Neural progenitor cell (in vitro differentiated cells): ENCODE data around the gene ACAP1. TPM values are rescaled to one million over a fixed set of nuclear protein-coding genes. Genes with fewer than 3 reads are reported as not detected.
A peak's percentile ranks its signal among the peaks of the same experiment; 100 is the strongest.

Source experiments
- DNase-seq: peaks from one replicate; pipeline ENCODE4 v3.0.0-alpha.2; 2016; ENCODE audit warnings: low spot score
- H2AFZ ChIP-seq: fragments of 200-600 bp; sonication (generic); replicated peaks from 2 replicates; pipeline ENCODE4 v1.6.1; 2016; ENCODE audit warnings: antibody characterized with exemption
- H3F3A ChIP-seq: fragments of 200-600 bp; sonication (generic); 2 replicates; pipeline ENCODE4 v1.6.1; 2016; ENCODE audit warnings: antibody characterized with exemption, low read depth
- H3K27ac ChIP-seq: fragments of 200-600 bp; sonication (generic); 2 replicates; pipeline ENCODE4 v1.5.1; 2016; ENCODE audit warnings: mild to moderate bottlenecking
- H3K27me3 ChIP-seq: fragments of 200-600 bp; sonication (generic); 2 replicates; pipeline ENCODE4 v1.6.1; 2016; ENCODE audit warnings: mild to moderate bottlenecking, moderate library complexity
- H3K36me3 ChIP-seq: fragments of 200-600 bp; sonication (generic); 2 replicates; pipeline ENCODE4 v1.5.1; 2016
- H3K4me1 ChIP-seq: fragments of 200-600 bp; sonication (generic); 2 replicates; pipeline ENCODE4 v1.6.1; 2016; ENCODE audit warnings: mixed run types
- H3K4me2 ChIP-seq: fragments of 200-600 bp; sonication (generic); 2 replicates; pipeline ENCODE4 v1.6.1; 2016
- H3K4me3 ChIP-seq: fragments of 200-600 bp; sonication (generic); 2 replicates; pipeline ENCODE4 v1.5.1; 2016
- H3K79me2 ChIP-seq: fragments of 200-600 bp; sonication (generic); 2 replicates; pipeline ENCODE4 v1.6.1; 2016; ENCODE audit warnings: low read depth
- H3K9ac ChIP-seq: fragments of 200-600 bp; sonication (generic); 2 replicates; pipeline ENCODE4 v1.6.1; 2016
- H3K9me3 ChIP-seq: fragments of 200-600 bp; sonication (generic); 2 replicates; pipeline ENCODE4 v1.5.1; 2016; ENCODE audit warnings: low read depth
- H4K20me1 ChIP-seq: fragments of 200-600 bp; sonication (generic); 2 replicates; pipeline ENCODE4 v1.6.1; 2016; ENCODE audit warnings: low read depth
- H3K27ac Mint-ChIP-seq: 3 replicates; pipeline ENCODE4 v1.8.0; 2021; ENCODE audit warnings: mixed read lengths
- H3K27me3 Mint-ChIP-seq: 2 replicates; pipeline ENCODE4 v1.8.0; 2022; ENCODE audit warnings: low read depth, mild to moderate bottlenecking, inconsistent platforms, moderate library complexity, mixed read lengths; ENCODE audit not compliant: insufficient read depth
- H3K36me3 Mint-ChIP-seq: 3 replicates; pipeline ENCODE4 v1.8.0; 2021; ENCODE audit warnings: mixed read lengths
- H3K4me1 Mint-ChIP-seq: 3 replicates; pipeline ENCODE4 v1.8.0; 2021; ENCODE audit warnings: mixed read lengths
- H3K4me3 Mint-ChIP-seq: 3 replicates; pipeline ENCODE4 v1.8.0; 2021; ENCODE audit warnings: mild to moderate bottlenecking, moderate library complexity, mixed read lengths
- H3K9me3 Mint-ChIP-seq: 3 replicates; pipeline ENCODE4 v1.8.0; 2020; ENCODE audit warnings: mixed read lengths
- CTCF ChIP-seq: fragments of 200-600 bp; sonication (generic); IDR thresholded peaks from 2 replicates; pipeline ENCODE4 v1.5.1; 2017; ENCODE audit warnings: antibody characterized with exemption, mild to moderate bottlenecking
- EZH2 ChIP-seq: fragments of 200-600 bp; sonication (generic); IDR thresholded peaks from 2 replicates; pipeline ENCODE4 v1.6.1; 2017; ENCODE audit warnings: antibody characterized with exemption, mild to moderate bottlenecking, moderate library complexity
- EZH2phosphoT487 ChIP-seq: fragments of 200-600 bp; sonication (generic); IDR thresholded peaks from 2 replicates; pipeline ENCODE4 v1.6.1; 2017; ENCODE audit warnings: antibody characterized with exemption
- small RNA-seq: library from RNA; depleted of rRNA; stranded (forward); fragments of <200 nt; gene quantifications from one replicate; pipeline ENCODE3, GENCODE V24; 2015
- total RNA-seq: library from RNA; depleted of rRNA; stranded (reverse); fragments of >200 nt; gene quantifications from 2 replicates; pipeline ENCODE4 v1.2.3, GENCODE V29; 2015; ENCODE audit warnings: low replicate concordance

The ACAP1 gene
- total RNA-seq, 1 donor from 2014 or later = 0.65 TPM

GRCh38 chr17:7394452-7395191 lies 58.3 kb downstream of the ACAP1 start, which contains the start of gene PLSCR3:
Gene PLSCR3, minus strand, starts transcription at chr17:7394525. Its CDS starts 415 bp downstream, at chr17:7394110.
- Histone ChIP-seq H3F3A (peaks cover 16% of the 10 kb centered on the region), H3K79me2 (no peaks in the 10 kb centered on the region), H3K9ac (no peak within 1 kb of the TSS), H3K9me3 (no peaks in the 10 kb centered on the region), H3K27ac (peak within 1 kb of the TSS; percentile 33), H3K4me2 (peak within 1 kb of the TSS; percentile 87), H3K4me1 (peaks cover 10% of the 10 kb centered on the region), H3K27me3 (peaks cover 5% of the 10 kb centered on the region), H2AFZ (peak within 1 kb of the TSS; percentile 90), H4K20me1 (peaks cover 10% of the 10 kb centered on the region), H3K4me3 (peak within 1 kb of the TSS; percentile 90), H3K36me3 (no peaks in the 10 kb centered on the region)
- peaks cover 6% of the 10 kb centered on the region for H3K36me3 Mint-ChIP-seq
- H3K27ac Mint-ChIP-seq = peak within 1 kb of the TSS; percentile 96
- peaks cover 5% of the 10 kb centered on the region for H3K27me3 Mint-ChIP-seq
- DNase-seq = peak; percentile 94
- H3K9me3 Mint-ChIP-seq = no peaks in the 10 kb centered on the region
- TF ChIP-seq CTCF (peak; percentile 59), EZH2 (no peak)
- peak within 1 kb of the TSS; percentile 94 for H3K4me3 Mint-ChIP-seq
- H3K4me1 Mint-ChIP-seq = peaks cover 10% of the 10 kb centered on the region

- Mint-ChIP-seq H3K27ac (no peak overlapping the region), H3K4me1 (peaks cover 12% of the 10 kb centered on the region), H3K9me3 (no peaks in the 10 kb centered on the region), H3K27me3 (peaks cover 9% of the 10 kb centered on the region), H3K4me3 (peak overlapping the region; percentile 48), H3K36me3 (peaks cover 4% of the 10 kb centered on the region)
- Histone ChIP-seq H3K79me2 (no peaks in the 10 kb centered on the region), H3K9me3 (no peaks in the 10 kb centered on the region), H3K27me3 (peaks cover 5% of the 10 kb centered on the region), H3K9ac (no peak overlapping the region), H3K4me1 (peaks cover 10% of the 10 kb centered on the region), H3F3A (peaks cover 20% of the 10 kb centered on the region), H4K20me1 (peaks cover 10% of the 10 kb centered on the region), H3K27ac (no peak overlapping the region), H3K4me3 (no peak overlapping the region), H2AFZ (no peak overlapping the region), H3K36me3 (no peaks in the 10 kb centered on the region), H3K4me2 (no peak overlapping the region)
- DNase-seq = no peak
- no peak for TF ChIP-seq EZH2phosphoT487
- TF ChIP-seq EZH2 = no peak
- no peak for TF ChIP-seq CTCF
These were observed 59.8 kb downstream of the ACAP1 start for GRCh38 chr17:7396147-7396546.

GRCh38 chr17:7398612-7399011 lies 62.3 kb downstream of the ACAP1 start:
- Histone ChIP-seq H3K36me3 (no peaks in the 10 kb centered on the region), H3K4me3 (no peak overlapping the region), H3K27me3 (peaks cover under 1% of the 10 kb centered on the region), H3K79me2 (peaks cover 13% of the 10 kb centered on the region), H3K4me2 (no peak overlapping the region), H3K9me3 (no peaks in the 10 kb centered on the region), H3F3A (peaks cover 36% of the 10 kb centered on the region), H4K20me1 (peaks cover 4% of the 10 kb centered on the region), H2AFZ (no peak overlapping the region), H3K27ac (no peak overlapping the region), H3K4me1 (peaks cover 13% of the 10 kb centered on the region), H3K9ac (no peak overlapping the region)
- no peak for DNase-seq
- H3K27ac Mint-ChIP-seq = no peak overlapping the region
- peaks cover 6% of the 10 kb centered on the region for H3K36me3 Mint-ChIP-seq
- peaks cover 11% of the 10 kb centered on the region for H3K27me3 Mint-ChIP-seq
- H3K4me1 Mint-ChIP-seq = peaks cover 20% of the 10 kb centered on the region
- no peak overlapping the region for H3K4me3 Mint-ChIP-seq
- TF ChIP-seq CTCF (no peak), EZH2 (no peak), EZH2phosphoT487 (no peak)
- no peaks in the 10 kb centered on the region for H3K9me3 Mint-ChIP-seq

Small RNA genes within 50 kb of the gene (small RNA-seq; reads per million reads assigned to genes)
- not detected for gene AC026954.2

Other genes with a start within 250 kb of the ACAP1 start
- not detected in 2 replicates for gene ASGR2, start 221.7 kb upstream of the ACAP1 start, total RNA-seq
- 3.1 and 4.4 TPM in 2 replicates for gene ASGR1, start 157.2 kb upstream of the ACAP1 start, total RNA-seq
- 23.5 and 50.5 TPM in 2 replicates for gene DLG4, start 116.7 kb upstream of the ACAP1 start, total RNA-seq
- gene ACADVL, start 116.6 kb upstream of the ACAP1 start, total RNA-seq = 86.7 and 194 TPM in 2 replicates
- 43.9 and 113 TPM in 2 replicates for gene DVL2, start 102.0 kb upstream of the ACAP1 start, total RNA-seq
- gene PHF23, start 97.1 kb upstream of the ACAP1 start, total RNA-seq = 31.6 and 59.1 TPM in 2 replicates
- 225 and 276 TPM in 2 replicates for gene GABARAP, start 94.1 kb upstream of the ACAP1 start, total RNA-seq
- 46.5 and 55.3 TPM in 2 replicates for gene CTDNEP1, start 84.8 kb upstream of the ACAP1 start, total RNA-seq
- gene ELP5, start 84.3 kb upstream of the ACAP1 start, total RNA-seq = 17.5 and 42.2 TPM in 2 replicates
- gene CLDN7, start 74.1 kb upstream of the ACAP1 start, total RNA-seq = 0.32 and 1.3 TPM in 2 replicates
- 1.7 and 7.3 TPM in 2 replicates for gene SLC2A4, start 54.8 kb upstream of the ACAP1 start, total RNA-seq
- 2.7 and 9.1 TPM in 2 replicates for gene YBX2, start 41.9 kb upstream of the ACAP1 start, total RNA-seq
- 251 and 370 TPM in 2 replicates for gene EIF5A, start 28.9 kb upstream of the ACAP1 start, total RNA-seq
- gene GPS2, start 21.2 kb upstream of the ACAP1 start, total RNA-seq = 20.5 and 41.8 TPM in 2 replicates
- gene NEURL4, start 7.2 kb upstream of the ACAP1 start, total RNA-seq = 5.1 and 26.3 TPM in 2 replicates
- 2.7 and 8.2 TPM in 2 replicates for gene KCTD11, start 15.6 kb downstream of the ACAP1 start, total RNA-seq
- gene TMEM95, start 18.6 kb downstream of the ACAP1 start, total RNA-seq = not detected in 2 replicates
- gene TNK1, start 44.6 kb downstream of the ACAP1 start, total RNA-seq = 1.8 and 4.0 TPM in 2 replicates
- 6.6 and 17.5 TPM in 2 replicates for gene PLSCR3, start 58.0 kb downstream of the ACAP1 start, total RNA-seq
- gene TMEM256, start 67.6 kb downstream of the ACAP1 start, total RNA-seq = 72.0 and 152 TPM in 2 replicates
- gene NLGN2, start 71.3 kb downstream of the ACAP1 start, total RNA-seq = 13.9 and 36.5 TPM in 2 replicates
- not detected in 2 replicates for gene SPEM1, start 83.8 kb downstream of the ACAP1 start, total RNA-seq
- gene SPEM2, start 89.1 kb downstream of the ACAP1 start, total RNA-seq = not detected in 2 replicates
- not detected in 2 replicates for gene SPEM3, start 92.3 kb downstream of the ACAP1 start, total RNA-seq
- gene TMEM102, start 98.9 kb downstream of the ACAP1 start, total RNA-seq = 1.0 and 1.6 TPM in 2 replicates
- gene FGF11, start 103.0 kb downstream of the ACAP1 start, total RNA-seq = 7.6 and 14.9 TPM in 2 replicates
- 7.4 and 7.5 TPM in 2 replicates for gene CHRNB1, start 108.5 kb downstream of the ACAP1 start, total RNA-seq
- gene ZBTB4, start 143.1 kb downstream of the ACAP1 start, total RNA-seq = 5.4 and 15.5 TPM in 2 replicates
- gene SLC35G6, start 144.9 kb downstream of the ACAP1 start, total RNA-seq = not detected in 2 replicates
- gene POLR2A, start 147.8 kb downstream of the ACAP1 start, total RNA-seq = 32.7 and 51.4 TPM in 2 replicates
- gene TNFSF12, start 212.5 kb downstream of the ACAP1 start, total RNA-seq = 0.75 and 2.4 TPM in 2 replicates
- gene TNFSF13, start 222.2 kb downstream of the ACAP1 start, total RNA-seq = 0.37 TPM in 1 of 2 replicates, not detected in the other
- gene SENP3, start 225.4 kb downstream of the ACAP1 start, total RNA-seq = 87.9 and 91.6 TPM in 2 replicates
- gene CD68, start 243.1 kb downstream of the ACAP1 start, total RNA-seq = 0.95 TPM in 1 of 2 replicates, not detected in the other
- 167 and 177 TPM in 2 replicates for gene MPDU1, start 247.3 kb downstream of the ACAP1 start, total RNA-seq